ENCODE results near the gene SMOC1.
"Not testable (repeated sequence)": the region's sequence is repeated elsewhere in the genome, so short reads cannot be mapped to it uniquely, and the experiment has no call there.

SMOC1 gene

DNA sequence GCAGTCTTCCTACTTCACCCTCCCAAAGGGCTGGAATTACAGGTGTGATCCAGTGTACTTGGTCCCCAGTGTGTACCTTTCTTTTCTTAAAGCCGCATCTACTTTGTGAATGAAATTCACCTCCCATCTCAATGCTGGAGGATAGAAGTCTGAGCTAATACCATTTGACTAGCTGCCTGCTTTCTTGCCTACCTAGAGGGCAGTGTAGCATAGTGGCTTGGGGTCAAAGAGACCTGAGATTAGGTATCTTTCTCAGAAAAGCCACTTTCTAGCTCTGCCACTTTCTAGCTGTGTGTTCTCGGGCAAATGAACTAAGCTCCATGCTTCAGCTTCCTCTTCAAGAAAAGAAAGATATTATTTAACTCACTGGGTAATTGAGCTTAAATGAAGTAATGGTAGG lies 16.9 kb downstream of the SMOC1 start:
- no peak for DNase-seq (ENCODE audit: low read depth, low spot score)

DNA sequence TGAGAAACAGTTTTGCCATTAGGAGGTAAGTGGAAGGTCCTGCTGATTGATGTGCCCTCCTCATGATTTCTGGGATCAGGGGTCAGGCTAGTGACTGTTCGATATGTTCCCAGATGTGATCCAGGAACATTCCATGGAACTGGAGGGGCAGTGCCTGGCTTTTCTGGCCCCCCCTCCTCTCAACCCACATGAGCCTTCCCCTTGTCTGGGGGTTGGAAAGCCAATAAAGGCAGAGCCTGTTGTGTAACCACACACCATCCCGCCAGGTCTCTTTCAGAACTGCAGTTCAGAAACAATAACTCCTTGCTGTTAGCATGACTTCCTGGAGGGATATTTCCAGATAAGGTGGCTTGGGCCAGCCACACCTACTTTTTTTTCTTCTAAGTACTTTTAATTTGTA lies 17.8 kb downstream of the SMOC1 start:
- DNase-seq (ENCODE audit: low read depth, low spot score): no peak
- H3K27ac ChIP-seq: no peak overlapping the region

More for the DNA sequence above, 16.9 kb downstream of the SMOC1 start:
- H3K27ac ChIP-seq: no peak overlapping the region

DNA sequence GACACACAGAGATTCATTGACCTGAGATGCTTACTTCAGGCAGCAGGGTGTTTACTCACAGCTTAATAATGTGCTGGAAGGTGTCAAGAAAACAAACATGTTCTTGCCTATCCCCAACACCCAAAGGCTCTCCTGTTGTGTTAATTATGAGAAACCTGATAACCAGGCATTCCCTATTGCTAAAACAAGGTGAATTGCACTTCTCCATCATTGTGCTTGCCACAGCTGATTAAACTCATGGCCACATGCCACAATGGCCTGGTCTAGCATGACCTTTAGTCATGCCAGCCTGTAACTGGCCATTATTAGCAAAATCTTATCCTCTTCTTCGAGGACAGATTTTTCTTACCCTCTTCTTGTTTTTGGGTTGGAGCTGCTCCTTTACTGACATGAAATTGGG lies 21.4 kb downstream of the SMOC1 start:
- no peak overlapping the region for H3K27ac ChIP-seq
- DNase-seq (ENCODE audit: low read depth, low spot score): no peak

DNA sequence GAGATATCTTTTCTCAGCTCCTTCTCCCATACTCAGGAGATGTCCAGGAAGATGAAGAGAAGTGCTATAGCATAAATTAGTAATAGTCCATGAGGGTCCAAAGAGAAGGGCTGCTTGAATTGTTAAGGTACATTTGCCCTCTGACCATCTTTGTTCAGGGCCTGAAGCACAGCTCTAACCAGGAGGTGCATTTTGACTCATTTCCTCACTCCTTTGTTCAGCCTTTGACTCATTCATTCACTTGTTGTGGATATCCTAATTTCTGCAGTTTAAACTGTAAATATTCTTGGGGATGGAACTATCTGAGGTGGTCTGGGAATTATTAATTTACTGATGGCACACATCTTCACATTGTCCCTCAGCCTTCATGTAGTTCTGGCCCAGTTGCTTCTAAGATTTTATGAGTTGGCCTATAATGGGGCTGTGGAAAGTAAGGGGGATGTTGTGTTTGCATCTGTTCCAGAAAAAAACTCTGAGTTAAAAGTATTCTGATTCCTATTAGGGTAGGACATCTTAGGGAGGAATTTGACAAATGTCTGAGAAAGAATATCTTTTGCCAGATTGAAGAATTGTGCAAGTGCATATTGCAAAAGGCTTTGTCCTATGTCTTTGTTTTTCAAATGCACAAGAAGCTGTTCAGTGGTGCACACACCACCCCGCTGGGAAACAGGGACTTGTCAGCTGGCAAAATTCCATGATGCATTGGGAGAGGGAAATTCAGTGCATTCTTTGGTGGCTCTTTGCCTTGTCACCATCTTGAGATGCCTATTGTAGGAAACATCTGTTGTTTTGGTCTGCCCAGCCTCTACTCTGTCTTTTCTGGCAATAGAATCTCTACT lies 22.1 kb downstream of the SMOC1 start:
- H3K27ac ChIP-seq: peak overlapping the region; percentile 10
- no peak for DNase-seq (ENCODE audit: low read depth, low spot score)

DNA sequence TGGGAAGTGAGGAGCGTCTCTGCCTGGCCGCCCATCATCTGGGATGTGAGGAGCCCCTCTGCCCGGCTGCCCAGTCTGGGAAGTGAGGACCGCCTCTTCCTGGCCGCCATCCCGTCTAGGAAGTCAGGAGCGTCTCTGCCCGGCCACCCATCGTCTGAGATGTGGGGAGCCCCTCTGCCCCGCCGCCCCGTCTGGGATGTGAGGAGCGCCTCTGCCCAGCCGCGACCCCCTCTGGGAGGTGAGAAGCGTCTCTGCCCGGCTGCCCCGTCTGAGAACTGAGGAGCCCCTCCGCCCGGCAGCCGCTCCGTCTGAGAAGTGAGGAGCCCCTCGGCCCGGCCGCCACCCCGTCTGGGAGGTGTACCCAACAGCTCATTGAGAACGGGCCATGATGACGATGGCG lies 23.8 kb downstream of the SMOC1 start:
- DNase-seq (ENCODE audit: low read depth, low spot score): not testable (repeated sequence)

DNA sequence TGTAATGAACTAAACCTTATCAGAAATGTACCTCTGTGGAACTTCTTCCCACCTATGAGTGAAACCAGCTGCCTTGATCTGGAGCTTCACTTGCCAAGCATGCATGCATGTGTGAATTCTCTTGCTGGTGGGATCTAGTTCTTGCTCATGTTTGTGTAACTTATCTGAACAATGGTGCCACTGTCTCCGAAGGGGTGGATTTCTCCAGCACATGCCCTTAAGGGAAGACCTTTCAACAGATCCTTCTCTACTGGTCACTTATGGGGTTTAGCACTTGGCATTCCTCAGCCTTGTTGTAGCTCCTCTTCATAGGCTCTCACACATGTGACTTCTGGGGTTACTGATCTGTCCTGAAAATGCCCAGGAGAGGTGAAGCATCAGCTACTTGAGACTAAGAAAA lies 25.0 kb downstream of the SMOC1 start:
- H3K27ac ChIP-seq: no peak overlapping the region
- no peak for DNase-seq (ENCODE audit: low read depth, low spot score)

More for the DNA sequence above, 23.8 kb downstream of the SMOC1 start:
- H3K27ac ChIP-seq: not testable (repeated sequence)

DNA sequence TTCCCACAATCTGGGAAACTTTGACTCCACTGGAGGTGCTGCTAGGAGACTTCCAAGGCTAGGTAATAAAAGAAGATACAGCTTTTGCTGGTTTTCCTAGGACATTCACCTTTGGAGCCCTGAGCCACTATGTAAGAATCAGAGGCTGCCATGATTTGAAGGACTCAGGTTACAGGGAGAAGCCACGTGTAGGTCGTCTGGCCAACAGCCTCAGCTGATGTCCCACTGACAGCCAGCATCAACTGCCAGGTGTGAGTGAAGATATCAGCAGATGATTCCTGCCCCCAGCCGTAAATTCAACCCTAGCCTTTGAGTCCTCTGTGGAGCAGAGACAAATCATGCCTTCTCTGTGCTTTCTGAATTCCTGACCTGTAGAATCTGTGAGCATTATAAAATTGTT lies 27.0 kb downstream of the SMOC1 start:
- H3K27ac ChIP-seq: no peak overlapping the region

DNA sequence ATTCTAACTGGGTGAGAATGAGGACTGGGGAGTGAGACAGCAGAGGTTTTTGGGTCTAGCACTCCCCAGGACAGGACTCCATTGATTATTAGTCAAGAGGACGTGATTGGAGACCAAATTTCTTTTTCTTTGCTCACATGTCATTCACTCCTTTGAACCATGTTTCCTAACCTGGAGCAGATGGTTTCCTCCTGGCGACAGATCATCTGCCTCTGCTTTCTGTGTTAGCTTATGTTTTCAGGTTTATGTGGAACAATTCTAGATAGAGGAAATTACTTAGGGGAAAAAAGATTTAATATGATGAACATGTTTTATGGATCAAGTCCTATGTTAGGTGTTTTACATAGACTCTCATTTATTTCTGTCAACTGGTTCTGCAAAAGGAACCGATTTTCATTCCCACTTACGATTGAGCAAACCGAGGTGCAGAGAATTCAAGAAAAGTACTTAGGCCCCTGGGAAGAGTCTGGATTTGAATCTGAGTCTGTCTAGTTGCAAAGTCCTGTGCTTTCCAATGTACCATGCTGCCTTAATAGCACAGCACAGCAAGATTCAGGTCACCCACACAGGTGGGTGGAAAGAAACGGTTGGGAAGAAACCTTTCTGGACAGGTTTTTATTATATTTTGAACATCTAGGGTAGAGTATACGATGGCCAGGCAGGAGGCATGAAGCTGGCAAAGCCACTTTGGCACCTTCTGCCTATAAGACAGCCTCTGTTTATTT lies 30.8 kb downstream of the SMOC1 start:
- DNase-seq (ENCODE audit: low read depth, low spot score): no peak
- H3K27ac ChIP-seq: no peak overlapping the region

More for the DNA sequence above, 27.0 kb downstream of the SMOC1 start:
- no peak for DNase-seq (ENCODE audit: low read depth, low spot score)

DNA sequence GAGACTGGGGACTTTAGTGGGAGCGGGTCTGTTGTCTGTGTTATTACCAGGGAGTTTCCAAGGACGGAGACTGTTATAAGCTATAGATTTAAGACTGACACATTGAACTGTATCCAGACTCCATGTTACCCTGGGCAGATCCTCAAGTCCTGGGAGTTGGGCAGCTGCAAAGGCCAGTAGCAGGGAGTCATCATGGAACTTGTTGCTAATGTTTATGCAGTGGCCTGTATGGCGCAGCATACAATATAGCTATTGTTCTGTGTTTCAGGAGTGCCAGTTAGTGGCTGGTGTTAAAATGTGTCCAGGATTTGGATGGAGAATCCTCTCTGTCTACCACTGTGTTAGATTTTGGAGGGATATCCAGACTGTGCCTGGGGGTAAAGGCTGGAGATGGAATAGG lies 31.7 kb downstream of the SMOC1 start:
- no peak overlapping the region for H3K27ac ChIP-seq
- DNase-seq (ENCODE audit: low read depth, low spot score): no peak

DNA sequence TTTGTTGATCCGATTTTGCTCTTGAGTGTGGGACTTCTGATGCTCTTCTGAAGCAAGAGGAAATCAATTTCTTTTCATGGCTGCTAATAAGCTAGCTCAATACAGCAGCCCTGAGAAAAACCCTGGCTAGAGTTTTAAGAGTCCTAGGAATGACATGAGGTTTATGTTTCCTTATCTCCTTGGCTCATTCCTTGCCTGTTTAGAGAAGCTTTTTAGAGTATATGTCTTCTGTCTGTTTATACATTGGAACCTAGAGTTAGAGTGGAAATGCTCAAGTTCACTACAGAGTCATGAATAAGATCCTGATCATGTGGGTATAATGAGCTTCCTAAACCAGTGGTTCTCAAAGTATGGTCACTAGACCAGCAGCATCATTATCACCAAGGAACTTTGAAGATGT lies 34.5 kb downstream of the SMOC1 start:
- DNase-seq (ENCODE audit: low read depth, low spot score): no peak
- no peak overlapping the region for H3K27ac ChIP-seq

DNA sequence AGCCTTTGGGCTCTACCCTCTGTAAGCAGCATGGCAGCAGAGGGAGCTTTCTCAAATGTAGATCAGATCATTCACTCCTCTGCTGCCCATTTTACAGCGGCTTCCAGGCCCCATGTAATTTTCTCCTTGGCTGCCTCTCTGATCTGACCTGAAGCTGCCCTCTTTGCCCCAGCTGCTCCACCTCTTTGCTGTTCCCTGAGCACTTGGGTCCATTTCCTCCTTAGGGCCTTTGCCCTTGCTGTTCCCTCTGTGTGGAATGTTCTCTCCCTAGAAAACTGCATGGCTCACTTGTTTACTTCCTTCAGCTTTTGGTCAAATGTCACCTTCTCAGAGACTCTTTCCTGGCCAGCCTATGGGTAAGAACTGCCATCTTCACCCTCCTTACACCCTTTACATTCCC lies 37.2 kb downstream of the SMOC1 start:
- H3K27ac ChIP-seq: no peak overlapping the region
- no peak for DNase-seq (ENCODE audit: low read depth, low spot score)

DNA sequence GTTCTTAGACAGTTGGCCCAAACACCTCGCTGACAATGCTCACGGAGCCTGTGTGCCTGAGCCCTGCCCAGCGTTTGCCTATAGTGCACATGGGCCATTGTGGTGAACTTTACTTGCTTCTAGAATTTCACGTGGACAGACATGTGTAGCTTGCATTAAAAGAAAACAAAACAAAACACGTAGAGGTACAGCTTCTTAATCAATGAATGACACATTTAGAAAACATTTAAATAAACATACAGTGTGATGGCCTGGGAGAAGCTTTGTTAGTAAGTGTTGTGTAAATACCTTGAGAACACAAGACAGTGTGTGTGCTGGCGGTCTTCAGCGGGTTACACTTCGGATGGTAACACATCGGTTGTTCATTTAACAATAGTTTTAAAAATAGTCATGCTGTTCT lies 38.1 kb downstream of the SMOC1 start:
- H3K27ac ChIP-seq: no peak overlapping the region
- peak; percentile 39 for DNase-seq (ENCODE audit: low read depth, low spot score)

DNA sequence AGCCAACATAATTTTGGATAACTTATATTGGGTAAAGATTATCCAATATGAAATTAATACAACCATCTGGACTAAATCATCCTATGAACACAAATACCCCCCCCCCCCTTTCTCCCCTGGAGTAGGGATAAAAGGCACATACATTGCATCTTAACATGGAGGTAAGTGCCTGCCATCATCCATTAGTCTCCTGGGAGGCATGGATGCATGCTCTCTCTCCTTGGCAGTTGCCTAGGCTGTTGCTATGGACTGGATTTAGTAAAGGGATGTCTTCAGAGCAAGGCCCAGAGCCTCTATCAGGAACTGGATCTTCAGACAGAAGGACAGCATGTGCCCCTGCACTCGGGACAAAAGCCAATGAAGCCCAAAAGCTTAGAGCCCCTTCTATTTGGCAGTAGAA lies 40.6 kb downstream of the SMOC1 start:
- DNase-seq (ENCODE audit: low read depth, low spot score): no peak

DNA sequence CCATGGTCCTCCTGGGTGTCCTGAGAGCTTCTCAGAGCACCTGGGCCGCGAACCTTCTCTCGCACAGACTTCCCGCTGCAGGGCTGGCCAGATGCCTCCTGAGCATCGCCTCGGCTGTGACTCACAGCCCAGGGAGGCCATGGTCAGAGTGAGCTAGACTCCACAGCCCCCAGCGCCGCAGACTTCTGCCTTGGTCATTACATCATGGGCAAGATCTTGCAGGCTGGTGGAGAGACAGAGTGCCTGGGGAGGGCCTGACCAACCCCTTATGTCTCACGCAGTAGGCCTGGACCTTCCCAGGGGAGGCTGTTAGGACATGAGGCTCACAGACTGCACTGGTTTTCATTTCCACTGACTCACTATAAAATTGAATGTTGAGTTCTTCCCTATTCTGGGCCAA lies 41.8 kb downstream of the SMOC1 start:
- no peak for DNase-seq (ENCODE audit: low read depth, low spot score)
- H3K27ac ChIP-seq: no peak overlapping the region

More for the DNA sequence above, 40.6 kb downstream of the SMOC1 start:
- H3K27ac ChIP-seq: no peak overlapping the region

DNA sequence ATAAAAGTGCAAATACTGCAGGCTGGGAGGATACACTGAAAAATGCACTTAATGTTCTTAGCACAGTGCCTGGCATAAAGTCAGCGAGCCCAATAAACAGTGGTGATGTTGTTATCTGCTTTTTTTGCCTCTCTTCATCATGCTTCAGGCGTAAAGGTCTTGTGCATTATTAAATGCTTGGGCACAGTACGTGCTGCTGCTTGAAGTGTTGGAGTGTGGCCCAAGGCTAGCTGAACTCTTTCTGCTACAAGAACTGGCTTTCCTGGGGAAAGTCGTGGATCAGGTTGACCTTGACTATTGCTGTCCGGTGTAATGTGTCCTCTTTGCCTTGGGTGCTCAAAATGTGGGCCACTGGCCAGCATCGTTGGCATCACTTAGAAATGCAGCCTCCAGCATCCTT lies 43.0 kb downstream of the SMOC1 start:
- no peak for DNase-seq (ENCODE audit: low read depth, low spot score)
- H3K27ac ChIP-seq: no peak overlapping the region

DNA sequence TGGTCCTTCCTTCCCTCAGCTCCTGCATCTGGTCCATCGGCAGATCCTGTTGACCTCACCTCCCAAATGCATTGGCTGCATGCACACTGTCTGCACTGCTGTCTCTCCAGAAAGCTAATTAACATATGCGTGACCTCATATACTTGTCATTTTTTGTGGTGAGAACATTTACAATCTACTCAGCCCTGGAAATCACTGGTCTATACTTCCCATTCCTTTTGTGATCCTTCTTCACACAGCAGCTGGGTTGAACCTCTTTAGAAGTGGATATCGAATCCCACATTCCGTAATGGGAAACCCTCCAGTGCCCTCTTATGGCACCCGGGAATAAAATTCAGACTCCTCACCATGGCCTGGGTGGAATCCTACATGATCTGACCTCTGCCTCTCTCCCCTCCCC lies 45.0 kb downstream of the SMOC1 start:
- H3K27ac ChIP-seq: no peak overlapping the region
- DNase-seq (ENCODE audit: low read depth, low spot score): no peak

DNA sequence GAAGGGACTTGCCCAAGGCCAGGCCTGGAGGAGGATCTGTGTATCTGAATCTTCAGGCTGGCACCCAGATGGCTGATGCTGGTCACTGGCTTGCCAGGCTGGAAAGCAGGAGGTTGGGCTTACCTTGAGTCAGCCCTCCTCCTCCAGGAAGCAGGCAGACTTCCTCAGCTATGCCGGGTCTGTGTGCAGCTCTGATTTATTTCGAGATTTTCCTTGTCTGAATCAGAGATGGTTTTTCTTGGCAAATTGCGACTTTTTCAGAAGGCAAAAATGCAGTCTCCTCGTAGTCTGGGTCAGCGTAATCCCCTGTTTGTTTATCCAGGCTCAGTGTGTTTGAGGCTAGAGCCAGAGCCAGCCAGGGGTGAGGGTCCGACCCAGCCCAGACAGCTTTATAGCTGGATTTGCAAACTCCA lies 48.9 kb downstream of the SMOC1 start:
- DNase-seq (ENCODE audit: low read depth, low spot score): no peak

DNA sequence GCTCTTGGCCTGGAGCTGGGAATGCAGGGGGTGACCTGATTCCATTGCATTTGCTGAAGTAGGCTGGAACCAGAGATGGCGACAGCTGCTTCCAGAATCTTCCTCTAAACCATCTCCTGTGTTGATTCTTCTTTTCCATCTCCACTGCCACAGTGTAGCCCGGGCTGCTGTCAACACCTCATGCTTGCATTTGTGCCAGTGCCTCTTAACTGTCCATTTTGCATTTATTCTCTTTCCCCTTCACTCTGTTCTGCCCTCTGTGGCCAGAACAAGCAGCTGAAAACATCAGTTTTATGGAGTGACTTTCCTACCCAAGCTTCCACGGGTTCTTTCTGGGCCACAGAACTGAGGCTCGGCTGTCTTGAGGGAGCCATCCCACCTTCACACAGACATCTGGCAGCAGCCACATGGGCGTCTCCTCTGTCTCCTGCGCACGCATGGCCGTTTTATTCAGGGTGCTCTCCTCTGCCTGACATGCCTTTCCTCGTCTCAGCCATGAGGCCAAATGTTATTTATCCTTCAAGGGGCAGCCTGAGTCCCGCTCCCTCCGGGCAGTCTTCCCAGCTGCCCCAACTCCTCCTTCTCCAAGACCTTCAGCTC lies 51.7 kb downstream of the SMOC1 start:
- DNase-seq (ENCODE audit: low read depth, low spot score): no peak
- no peak overlapping the region for H3K27ac ChIP-seq

More for the DNA sequence above, 48.9 kb downstream of the SMOC1 start:
- no peak overlapping the region for H3K27ac ChIP-seq

DNA sequence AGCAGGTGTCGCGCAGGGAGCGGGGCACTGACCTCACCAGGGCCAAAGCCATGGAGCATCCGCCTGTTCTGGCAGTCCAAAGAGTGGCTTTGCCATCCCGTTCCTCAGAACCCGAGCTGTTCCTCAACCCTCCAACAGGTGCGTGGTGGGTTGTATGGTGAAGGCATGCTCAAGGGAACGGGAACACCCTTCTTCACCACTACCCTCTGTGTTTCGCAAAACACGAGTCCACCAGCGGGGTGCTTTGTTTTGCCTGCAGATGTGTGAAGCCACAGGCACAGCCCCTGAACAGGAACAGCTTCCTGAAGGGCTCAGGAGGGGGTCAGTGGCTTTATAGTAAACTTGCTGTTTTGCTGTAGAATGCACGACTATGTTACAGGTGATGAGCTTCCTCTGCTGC lies 52.7 kb downstream of the SMOC1 start:
- no peak overlapping the region for H3K27ac ChIP-seq
- DNase-seq (ENCODE audit: low read depth, low spot score): no peak

DNA sequence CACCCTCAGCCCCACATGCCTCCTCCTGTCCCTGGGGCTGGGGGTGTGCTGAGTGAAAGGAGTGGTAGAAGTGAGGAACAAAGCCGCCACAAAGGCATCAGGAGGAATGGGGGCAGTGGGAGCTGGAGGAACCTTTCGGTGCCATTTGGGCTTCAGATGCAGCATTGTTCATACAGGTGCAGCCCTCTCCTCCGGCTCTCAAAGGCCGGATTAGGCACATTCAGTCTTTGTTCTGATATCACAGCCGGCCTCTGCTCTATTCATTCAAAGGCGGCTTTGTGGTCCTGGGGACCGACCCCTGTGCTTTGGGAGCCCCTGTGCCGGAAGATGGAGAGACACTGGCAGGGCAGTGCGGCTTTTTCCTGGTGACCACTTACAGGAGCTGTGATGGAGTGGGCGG lies 53.2 kb downstream of the SMOC1 start:
- no peak for DNase-seq (ENCODE audit: low read depth, low spot score)
- no peak overlapping the region for H3K27ac ChIP-seq

DNA sequence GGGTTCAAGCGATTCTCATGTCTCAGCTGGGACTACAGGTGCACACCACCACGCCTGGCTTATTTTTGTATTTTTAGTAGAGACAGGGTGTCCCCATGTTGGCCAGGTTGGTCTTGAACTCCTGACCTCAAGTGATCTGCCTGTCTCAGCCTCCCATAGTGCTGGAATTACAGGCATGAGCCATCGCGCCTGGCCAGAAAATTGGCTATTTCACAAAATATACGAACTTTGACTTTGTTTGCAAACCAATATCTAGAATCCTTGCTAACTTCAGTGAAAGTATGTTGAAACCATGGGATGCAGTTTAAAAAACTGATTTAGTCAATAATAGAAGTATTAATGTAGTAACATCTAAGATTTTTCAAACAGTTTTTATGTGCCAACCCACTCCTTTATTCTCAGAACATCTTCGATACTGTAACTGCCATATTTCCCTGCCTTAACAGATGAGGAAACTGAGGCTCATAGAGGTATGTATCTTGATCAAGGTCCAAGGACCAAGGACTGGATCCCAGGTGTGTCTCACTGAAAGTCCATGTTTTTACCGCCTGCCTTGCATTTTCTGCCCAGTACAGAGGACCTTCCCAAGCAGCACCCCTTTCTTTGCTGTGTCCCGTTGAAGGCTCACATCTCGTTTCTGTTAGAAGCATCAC lies 54.5 kb downstream of the SMOC1 start:
- no peak for DNase-seq (ENCODE audit: low read depth, low spot score)

More for the DNA sequence above, 54.5 kb downstream of the SMOC1 start:
- no peak overlapping the region for H3K27ac ChIP-seq

All from epithelial cell of prostate (primary cell).